Endothelial cell of umbilical vein (primary cell): ENCODE data around the gene AATF. TPM values are rescaled to one million over a fixed set of nuclear protein-coding genes. Genes with fewer than 3 reads are reported as not detected.

ENCODE experiments used
- BruUV-seq: library from RNA; stranded (reverse); fragments of 400-500 nt; replicated peaks from 2 replicates; lab custom pipeline; 2021; lab: Mats Ljungman, UMichigan
- CTCF ChIA-PET: fragments of 300-600, 350-600 bp; sonication (Branson Sonifier 250); formaldehyde crosslinking; loops from one replicate; lab custom pipeline; 2021; ENCODE audit warnings: antibody characterized with exemption, inconsistent platforms; lab: Charles Lee
- POLR2A ChIA-PET: fragments of 300-600, 350-600 bp; sonication (Branson Sonifier 250); formaldehyde crosslinking; loops from one replicate; lab custom pipeline; 2021; ENCODE audit warnings: antibody characterized with exemption, inconsistent platforms; lab: Charles Lee
- DNase-seq: peaks from one replicate; pipeline ENCODE4 v3.0.0-alpha.2; 2011; ENCODE audit warnings: low read depth, low spot score
- FAIRE-seq: peaks from 2 replicates; lab custom pipeline; 2011; peaks lifted over from hg19 to GRCh38; lab: Jason Lieb, UNC
- H2AFZ ChIP-seq: 2 replicates; pipeline ENCODE4 v1.6.0; 2012; ENCODE audit warnings: low read depth, low read length, control low read depth, inconsistent platforms
- H3K27ac ChIP-seq: 2 replicates; pipeline ENCODE4 v1.5.1; 2011; ENCODE audit warnings: low read depth, mild to moderate bottlenecking, control low read depth, low read length, moderate library complexity; ENCODE audit not compliant: insufficient read depth
- H3K27me3 ChIP-seq, 2 experiments: 2 replicates each; pipeline versions ENCODE4 v1.6.0 to v1.6.1; 2011; ENCODE audit warnings: low read length in 2 of 2, mixed read lengths in 1 of 2; ENCODE audit not compliant: control insufficient read depth in 2 of 2, insufficient read depth in 2 of 2
- H3K36me3 ChIP-seq, 2 experiments: 2 replicates in 1 of 2; 3 replicates in 1 of 2; pipeline ENCODE4 v1.5.1; 2011; ENCODE audit warnings: low read length in 2 of 2, mild to moderate bottlenecking in 1 of 2, moderate library complexity in 1 of 2; ENCODE audit not compliant: control insufficient read depth in 2 of 2, insufficient read depth in 2 of 2; ENCODE audit errors: extremely low read depth in 1 of 2
- H3K4me1 ChIP-seq: 3 replicates; pipeline ENCODE4 v1.5.1; 2011; ENCODE audit warnings: mild to moderate bottlenecking, low read length; ENCODE audit not compliant: control insufficient read depth, insufficient read depth; ENCODE audit errors: extremely low read depth
- H3K4me2 ChIP-seq: 2 replicates; pipeline ENCODE4 v1.6.1; 2011; ENCODE audit warnings: low read length, control low read depth, mixed read lengths; ENCODE audit not compliant: insufficient read depth
- H3K4me3 ChIP-seq, 3 experiments: fragments of 200-600 bp in 1 of 3; sonication (generic), shearing (Covaris generic) in 1 of 3; replicated peaks in 1 of 3; 2 replicates each; pipeline ENCODE4 v1.5.1; 2011 to 2016; ENCODE audit warnings: control low read depth in 3 of 3, low read length in 3 of 3, mild to moderate bottlenecking in 2 of 3, inconsistent platforms in 1 of 3, low read depth in 1 of 3, moderate library complexity in 1 of 3; ENCODE audit not compliant: insufficient read depth in 1 of 3
- H3K79me2 ChIP-seq: 2 replicates; pipeline ENCODE4 v1.6.0; 2012; ENCODE audit warnings: low read length, inconsistent platforms; ENCODE audit not compliant: control insufficient read depth, insufficient read depth
- H3K9ac ChIP-seq: replicated peaks from 2 replicates; pipeline ENCODE3; 2011; ENCODE audit warnings: low read length, control low read depth; ENCODE audit not compliant: insufficient read depth; ENCODE audit errors: extremely low read depth
- H3K9me1 ChIP-seq: replicated peaks from 3 replicates; pipeline ENCODE4 v1.6.0; 2011; ENCODE audit warnings: mild to moderate bottlenecking, low read length; ENCODE audit not compliant: control insufficient read depth, insufficient read depth; ENCODE audit errors: extremely low read depth
- H3K9me3 ChIP-seq: replicated peaks from 2 replicates; pipeline ENCODE4 v1.5.1; 2012; ENCODE audit warnings: low read length, inconsistent platforms; ENCODE audit not compliant: control insufficient read depth, insufficient read depth
- H4K20me1 ChIP-seq: replicated peaks from 2 replicates; pipeline ENCODE3; 2011; ENCODE audit warnings: mild to moderate bottlenecking, low read length; ENCODE audit not compliant: control insufficient read depth, insufficient read depth; ENCODE audit errors: extremely low read depth
- CTCF ChIP-seq, 2 donors: IDR thresholded peaks; 1 replicate in 1 of 2; 2 replicates in 1 of 2; pipeline ENCODE4 v1.5.1; 2011; ENCODE audit warnings: low read length in 2 of 2, mild to moderate bottlenecking in 2 of 2, moderate library complexity in 2 of 2, control low read depth in 1 of 2, inconsistent platforms in 1 of 2, low read depth in 1 of 2; ENCODE audit not compliant: insufficient read depth in 1 of 2; ENCODE audit errors: extremely low read depth in 1 of 2
- EZH2 ChIP-seq: IDR thresholded peaks from 2 replicates; pipeline ENCODE4 v1.6.1; 2012; ENCODE audit warnings: borderline replicate concordance, low read depth, mild to moderate bottlenecking, moderate library complexity, low read length, inconsistent platforms; ENCODE audit not compliant: severe bottlenecking
- FOS ChIP-seq: IDR thresholded peaks from 2 replicates; pipeline ENCODE4 v1.6.1; 2011; ENCODE audit warnings: mild to moderate bottlenecking, low read length, moderate library complexity, borderline replicate concordance; ENCODE audit not compliant: insufficient read depth
- GATA2 ChIP-seq: IDR thresholded peaks from 2 replicates; pipeline ENCODE4 v1.7.0; 2011; ENCODE audit warnings: low read depth, mild to moderate bottlenecking, moderate library complexity, mixed read lengths, low read length; ENCODE audit not compliant: insufficient read length, insufficient read depth
- JUN ChIP-seq: IDR thresholded peaks from 2 replicates; pipeline ENCODE4 v1.6.1; 2011; ENCODE audit warnings: borderline replicate concordance, low read depth; ENCODE audit not compliant: insufficient read length, insufficient read depth
- MAX ChIP-seq: IDR thresholded peaks from 2 replicates; pipeline ENCODE4 v1.6.1; 2011; ENCODE audit not compliant: insufficient read depth, insufficient read length
- MYC ChIP-seq: IDR thresholded peaks from one replicate; pipeline ENCODE4 v1.6.1; 2011; ENCODE audit warnings: mild to moderate bottlenecking, low read depth, low read length
- POLR2A ChIP-seq: IDR thresholded peaks from 2 replicates; pipeline ENCODE4 v1.6.1; 2012; ENCODE audit warnings: low read depth, mild to moderate bottlenecking, control low read depth, low read length
- POLR2AphosphoS5 ChIP-seq: IDR thresholded peaks from 2 replicates; pipeline ENCODE4 v1.6.1; 2012; ENCODE audit warnings: low read depth, mild to moderate bottlenecking, control low read depth, low read length, moderate library complexity; ENCODE audit not compliant: insufficient read depth
- dilution Hi-C: fragments of 300-500 bp; cut with MboI; formaldehyde crosslinking; loops from one replicate; pipeline ENCODE4 v1.15.0; 2019; ENCODE audit warnings: low sequenced_read_pairs; ENCODE audit not compliant: extremely low pct_ligation_motif_present
- intact Hi-C: fragments of 100-400 bp; cut with micrococcal nuclease; formaldehyde crosslinking; loops from one replicate; pipeline ENCODE4 v1.10.0; 2022
- polyA plus RNA-seq, 4 experiments: library from polyadenylated mRNA; depleted of rRNA in 3 of 4; stranded (reverse) in 3 of 4; unstranded in 1 of 4; fragments of >200 nt; gene quantifications; 2 replicates each; pipeline versions ENCODE4 v1.2.1 to v1.2.3, GENCODE V29; 2011 to 2012; ENCODE audit warnings: missing spikeins in 1 of 4
- total RNA-seq: library from RNA; stranded (reverse); gene quantifications from 2 replicates; pipeline ENCODE4 v1.2.3, GENCODE V29; 2021

The AATF gene
- total and polyA plus RNA-seq, 2 donors (not counting 3 experiments of a cell fraction or from before 2014, with no cell fraction given), result 15.7 to 47.2 TPM

GRCh38 chr17:36901506-36901905 is 47.2 kb upstream of the AATF start:
- dilution Hi-C loops (no loop called here), intact Hi-C loops (no loop called here)
- no peak for TF ChIP-seq POLR2A
- no peak for TF ChIP-seq POLR2AphosphoS5
- TF ChIP-seq MAX, result no peak
- TF ChIP-seq FOS, result no peak
- TF ChIP-seq GATA2, result no peak
- TF ChIP-seq CTCF (IDR thresholded peaks at IDR 0.05; ENCODE audit: extremely low read depth in 1 of 2, insufficient read depth in 1 of 2, low read depth in 1 of 2, low read length in 2 of 2), result no peak
- TF ChIP-seq EZH2, result no peak
- no peak for TF ChIP-seq JUN
- no peak for TF ChIP-seq MYC
- peaks cover 2 to 9% of the 10 kb centered on the region in 2 experiments for H3K27me3 ChIP-seq
- H3K4me2 ChIP-seq, result no peak overlapping the region
- no peaks in the 10 kb centered on the region for H4K20me1 ChIP-seq
- no peak overlapping the region for H3K4me3 ChIP-seq
- H3K9me3 ChIP-seq, result no peaks in the 10 kb centered on the region
- H3K9me1 ChIP-seq, result no peaks in the 10 kb centered on the region
- H3K27ac ChIP-seq, result no peak overlapping the region
- H3K4me1 ChIP-seq, result no peaks in the 10 kb centered on the region
- no TSS peak for BruUV-seq
- no peaks in the 10 kb centered on the region for H3K36me3 ChIP-seq
- H2AFZ ChIP-seq, result no peak overlapping the region
- ChIA-PET POLR2A (no interaction called here), CTCF (no interaction called here)
- DNase-seq (no peak), FAIRE-seq (no peak)
- no peaks in the 10 kb centered on the region for H3K79me2 ChIP-seq
- no peak overlapping the region for H3K9ac ChIP-seq
